B cell (primary cell): ENCODE results near the gene GLCCI1. TPM values are rescaled to one million over a fixed set of nuclear protein-coding genes. Genes with fewer than 3 reads are reported as not detected.

Experiments used
- ATAC-seq: fragments of 200-7000 bp; cut with Tn5 transposase; one replicate; pipeline ENCODE4 v1.10.0; 2021; ENCODE audit warnings: low read depth, mild to moderate bottlenecking, moderate number of reproducible peaks, moderate library complexity
- CTCF ChIA-PET: fragments of 350-600 bp; sonication (Branson Sonifier 250); formaldehyde crosslinking; loops from one replicate; lab custom pipeline; 2021; ENCODE audit warnings: antibody characterized with exemption, inconsistent platforms; lab: Charles Lee
- POLR2A ChIA-PET: fragments of 350-600 bp; sonication (Branson Sonifier 250); formaldehyde crosslinking; loops from one replicate; lab custom pipeline; 2021; ENCODE audit warnings: antibody characterized with exemption; lab: Charles Lee
- DNase-seq: peaks from one replicate; pipeline ENCODE4 v3.0.0; 2013
- H2AFZ ChIP-seq: 2 replicates; pipeline ENCODE4 v1.6.1; 2012; ENCODE audit warnings: mild to moderate bottlenecking, low read depth, low read length; ENCODE audit not compliant: insufficient read depth, poor library complexity, severe bottlenecking
- H3K27ac ChIP-seq, 2 donors: 1 replicate in 1 of 2; 2 replicates in 1 of 2; pipeline ENCODE4 v1.5.1; 2012 to 2013; ENCODE audit warnings: low read length in 2 of 2, mild to moderate bottlenecking in 2 of 2, moderate library complexity in 1 of 2
- H3K27me3 ChIP-seq, 4 experiments: fragments of 200-600 bp in 1 of 4; sonication (generic) in 1 of 4; replicated peaks in 1 of 4; 1 replicate in 2 of 4; 2 replicates in 2 of 4; pipeline versions ENCODE4 v1.6.1 to v1.7.0; 2013 to 2016; ENCODE audit warnings: low read length in 3 of 4, mild to moderate bottlenecking in 2 of 4, mixed read lengths in 1 of 4, moderate library complexity in 1 of 4; ENCODE audit not compliant: insufficient read depth in 4 of 4, control insufficient read depth in 3 of 4; ENCODE audit errors: control extremely low read depth in 1 of 4
- H3K36me3 ChIP-seq, 2 experiments: replicated peaks in 1 of 2; 1 replicate in 1 of 2; 2 replicates in 1 of 2; pipeline versions ENCODE4 v1.6.1 to v1.7.1; 2013; ENCODE audit warnings: low read length in 1 of 2; ENCODE audit not compliant: insufficient read depth in 2 of 2, control insufficient read depth in 1 of 2; ENCODE audit errors: control extremely low read depth in 1 of 2, extremely low read depth in 1 of 2
- H3K4me1 ChIP-seq, 2 donors: fragments of 200-600 bp in 1 of 2; sonication (generic) in 1 of 2; 1 replicate in 1 of 2; 2 replicates in 1 of 2; pipeline versions ENCODE4 v1.5.1 to v1.6.1; 2013 to 2017; ENCODE audit warnings: low read length in 2 of 2; ENCODE audit not compliant: control insufficient read depth in 2 of 2, insufficient read depth in 2 of 2
- H3K4me2 ChIP-seq: replicated peaks from 2 replicates; pipeline ENCODE3; 2012; ENCODE audit warnings: mild to moderate bottlenecking, low read depth, low read length; ENCODE audit not compliant: poor library complexity, severe bottlenecking
- H3K4me3 ChIP-seq, 5 experiments: fragments of 200-600 bp in 1 of 5; sonication (generic) in 1 of 5; 1 replicate in 3 of 5; 2 replicates in 2 of 5; pipeline versions ENCODE4 v1.5.1 to v1.7.0; 2011 to 2016; ENCODE audit warnings: low read length in 4 of 5, mild to moderate bottlenecking in 4 of 5, low read depth in 2 of 5, control low read depth in 1 of 5, moderate library complexity in 1 of 5; ENCODE audit not compliant: insufficient read depth in 1 of 5; ENCODE audit errors: control extremely low read depth in 1 of 5, extremely low read depth in 1 of 5
- H3K79me2 ChIP-seq: fragments of 200-600 bp; sonication (generic); one replicate; pipeline ENCODE4 v1.6.0; 2016; ENCODE audit warnings: low read length; ENCODE audit not compliant: control insufficient read depth, insufficient read depth
- H3K9ac ChIP-seq: fragments of 200-600 bp; sonication (generic); 2 replicates; pipeline ENCODE4 v1.6.1; 2017; ENCODE audit warnings: mild to moderate bottlenecking, low read length, moderate library complexity
- H3K9me3 ChIP-seq, 3 donors: one replicate each; pipeline versions ENCODE4 v1.6.1 to v1.7.1; 2013; ENCODE audit warnings: low read length in 2 of 3; ENCODE audit not compliant: control insufficient read depth in 2 of 3, insufficient read depth in 1 of 3; ENCODE audit errors: control extremely low read depth in 1 of 3
- H4K20me1 ChIP-seq: 2 replicates; pipeline ENCODE4 v1.6.0; 2012; ENCODE audit warnings: mild to moderate bottlenecking, low read length; ENCODE audit not compliant: insufficient read depth, control insufficient read depth, poor library complexity, severe bottlenecking
- H3K27ac Mint-ChIP-seq: one replicate; pipeline ENCODE4 v1.8.0; 2021; ENCODE audit warnings: mixed read lengths
- H3K27me3 Mint-ChIP-seq: one replicate; pipeline ENCODE4 v1.8.0; 2021; ENCODE audit warnings: mixed read lengths
- H3K4me1 Mint-ChIP-seq: one replicate; pipeline ENCODE4 v1.8.0; 2021; ENCODE audit warnings: mixed read lengths
- H3K4me3 Mint-ChIP-seq: one replicate; pipeline ENCODE4 v1.8.0; 2021; ENCODE audit warnings: mixed read lengths
- H3K9me3 Mint-ChIP-seq: one replicate; pipeline ENCODE4 v1.8.0; 2022; ENCODE audit warnings: mixed read lengths; ENCODE audit not compliant: insufficient read depth
- EZH2 ChIP-seq: IDR thresholded peaks from 2 replicates; pipeline ENCODE4 v1.6.1; 2012; ENCODE audit warnings: borderline replicate concordance, low read depth, mild to moderate bottlenecking, moderate library complexity, low read length; ENCODE audit not compliant: insufficient read depth, poor library complexity, severe bottlenecking
- WGBS: methylation state at CpG from one replicate; pipeline ENCODE4 v1.1.5; 2013; ENCODE audit warnings: missing lambda C conversion rate; ENCODE audit not compliant: insufficient coverage; 5-methylcytosine and 5-hydroxymethylcytosine counted together
- intact Hi-C: fragments of 100-400 bp; cut with micrococcal nuclease; formaldehyde crosslinking; loops from one replicate; pipeline ENCODE4 v1.10.0; 2022
- polyA plus RNA-seq: library from polyadenylated mRNA; depleted of rRNA; stranded (reverse); fragments of >200 nt; gene quantifications from 2 replicates; pipeline ENCODE4 v1.2.3, GENCODE V29; 2012
- total RNA-seq, 2 donors: library from RNA; stranded (reverse); fragments of 120-200 nt in 1 of 2; gene quantifications; 1 replicate in 1 of 2; 2 replicates in 1 of 2; pipeline versions ENCODE4 v1.2.3 to v1.2.4, GENCODE V29; 2013 to 2022
- TF ChIP-seq, protein P1 (sequence below): fragments of 200-600 bp; IDR thresholded peaks from one replicate; pipeline ENCODE4 v1.8.0; 2022; ENCODE audit warnings: antibody characterized with exemption, mild to moderate bottlenecking

Gene GLCCI1
- total and polyA plus RNA-seq, 2 donors (not counting 1 experiment from before 2014, with no cell fraction given): 17.7 to 50.3 TPM

- intact Hi-C loops: no loop called here
- H3K4me2 ChIP-seq: no peak overlapping the region
- peaks cover 53% of the 10 kb centered on the region for H3K4me1 Mint-ChIP-seq
- peaks cover 100% of the 10 kb centered on the region for H3K79me2 ChIP-seq
- H3K27ac Mint-ChIP-seq: no peak overlapping the region
- no peaks in the 10 kb centered on the region for H3K27me3 Mint-ChIP-seq
- no peak overlapping the region for H3K4me3 ChIP-seq
- H3K9me3 ChIP-seq: no peaks in the 10 kb centered on the region
- no peak for ATAC-seq
- ChIA-PET POLR2A (no interaction called here), CTCF (interaction anchor here (0.6 to 1.4 kb wide), 2 partner anchors 33 to 213 kb away, joined by 5 read pairs; no protein-coding TSS in a partner anchor)
- no peak overlapping the region for H3K27ac ChIP-seq
- no peaks in the 10 kb centered on the region for H3K9me3 Mint-ChIP-seq
- no peaks in the 10 kb centered on the region for H3K36me3 ChIP-seq
- H4K20me1 ChIP-seq: peaks cover 9% of the 10 kb centered on the region
- no peak for DNase-seq
- no peaks in the 10 kb centered on the region for H3K27me3 ChIP-seq
- H3K4me3 Mint-ChIP-seq: no peak overlapping the region
- H2AFZ ChIP-seq: no peak overlapping the region
- TF ChIP-seq, protein P1, sequence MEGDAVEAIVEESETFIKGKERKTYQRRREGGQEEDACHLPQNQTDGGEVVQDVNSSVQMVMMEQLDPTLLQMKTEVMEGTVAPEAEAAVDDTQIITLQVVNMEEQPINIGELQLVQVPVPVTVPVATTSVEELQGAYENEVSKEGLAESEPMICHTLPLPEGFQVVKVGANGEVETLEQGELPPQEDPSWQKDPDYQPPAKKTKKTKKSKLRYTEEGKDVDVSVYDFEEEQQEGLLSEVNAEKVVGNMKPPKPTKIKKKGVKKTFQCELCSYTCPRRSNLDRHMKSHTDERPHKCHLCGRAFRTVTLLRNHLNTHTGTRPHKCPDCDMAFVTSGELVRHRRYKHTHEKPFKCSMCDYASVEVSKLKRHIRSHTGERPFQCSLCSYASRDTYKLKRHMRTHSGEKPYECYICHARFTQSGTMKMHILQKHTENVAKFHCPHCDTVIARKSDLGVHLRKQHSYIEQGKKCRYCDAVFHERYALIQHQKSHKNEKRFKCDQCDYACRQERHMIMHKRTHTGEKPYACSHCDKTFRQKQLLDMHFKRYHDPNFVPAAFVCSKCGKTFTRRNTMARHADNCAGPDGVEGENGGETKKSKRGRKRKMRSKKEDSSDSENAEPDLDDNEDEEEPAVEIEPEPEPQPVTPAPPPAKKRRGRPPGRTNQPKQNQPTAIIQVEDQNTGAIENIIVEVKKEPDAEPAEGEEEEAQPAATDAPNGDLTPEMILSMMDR: no peak
- TF ChIP-seq EZH2: no peak
- no peak overlapping the region for H3K9ac ChIP-seq
- peaks cover 8 to 26% of the 10 kb centered on the region in 2 donors for H3K4me1 ChIP-seq
- WGBS: no CpG with 5 or more reads among the region's 2 CpGs
These were observed 9.2 kb downstream of the GLCCI1 start for GRCh38 chr7:7977774-7978173.

DNA sequence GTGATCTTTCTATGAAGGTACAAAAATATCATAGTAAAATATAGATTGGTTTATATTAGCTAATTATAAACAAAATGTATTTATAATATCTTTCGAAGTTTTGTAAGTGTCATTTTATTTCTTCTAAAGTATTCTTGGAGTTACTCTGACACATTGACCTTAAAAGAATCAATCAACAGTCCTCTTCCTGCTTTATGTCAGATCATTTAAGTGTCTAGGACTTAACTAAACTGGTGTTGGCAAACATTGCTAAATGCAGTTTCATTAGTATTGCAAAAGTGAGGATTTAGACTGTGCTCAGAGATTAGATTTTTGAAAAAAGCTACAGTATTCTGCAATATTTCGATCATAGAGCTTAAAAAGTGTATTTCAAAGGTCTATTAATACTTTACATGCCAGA, 10.3 kb downstream of the GLCCI1 start:
- no peak for ATAC-seq
- Histone ChIP-seq H3K79me2 (peaks cover 98% of the 10 kb centered on the region), H3K9me3 (no peaks in the 10 kb centered on the region), H3K4me3 (no peak overlapping the region), H4K20me1 (peaks cover 9% of the 10 kb centered on the region), H2AFZ (no peak overlapping the region), H3K27ac (no peak overlapping the region), H3K36me3 (no peaks in the 10 kb centered on the region), H3K4me1 (peaks cover 5 to 18% of the 10 kb centered on the region in 2 donors), H3K9ac (no peak overlapping the region), H3K4me2 (no peak overlapping the region), H3K27me3 (no peaks in the 10 kb centered on the region)
- ChIA-PET POLR2A (interaction anchor here (1.2 kb wide), 1 partner anchor 9 kb away, joined by 4 read pairs; no protein-coding TSS in a partner anchor), CTCF (interaction anchor here (1.1 to 2.9 kb wide), 2 partner anchors 19 to 211 kb away, joined by 3 to 6 read pairs; no protein-coding TSS in a partner anchor)
- DNase-seq: no peak
- no peak overlapping the region for H3K4me3 Mint-ChIP-seq
- H3K27ac Mint-ChIP-seq: no peak overlapping the region
- TF ChIP-seq, protein P1: no peak
- no peaks in the 10 kb centered on the region for H3K27me3 Mint-ChIP-seq
- no peaks in the 10 kb centered on the region for H3K9me3 Mint-ChIP-seq
- no CpG with 5 or more reads among the region's 2 CpGs for WGBS
- peaks cover 51% of the 10 kb centered on the region for H3K4me1 Mint-ChIP-seq
- intact Hi-C loops: no loop called here
